DOHH2 (cell line): ENCODE measurements around the gene SUGP2.

Experiments
- CTCF ChIP-seq: fragments of 200-600 bp; sonication (generic); IDR thresholded peaks from one replicate; pipeline ENCODE4 v1.5.1; 2014; ENCODE audit warnings: antibody characterized with exemption, mild to moderate bottlenecking, low read depth, low read length; ENCODE audit not compliant: poor library complexity, severe bottlenecking
- EZH2phosphoT487 ChIP-seq: fragments of 200-600 bp; sonication (generic); IDR thresholded peaks from 2 replicates; pipeline ENCODE4 v1.6.1; 2017; ENCODE audit warnings: borderline replicate concordance, mild to moderate bottlenecking, antibody characterized with exemption, low read length, moderate library complexity, mixed read lengths

GRCh38 chr19:18948976-18949356, 84.4 kb downstream of the SUGP2 start:
- TF ChIP-seq CTCF, result no peak
- no peak for TF ChIP-seq EZH2phosphoT487
